Testis (tissue), 2 donors: ENCODE results near the gene ANXA1.

ENCODE experiments used
- CTCF ChIP-seq, 3 experiments: fragments of 450-650 bp in 2 of 3; fragments of 200-600 bp in 1 of 3; sonication (generic) in 1 of 3; IDR thresholded peaks; one replicate each; pipeline ENCODE4 v1.5.1; 2016 to 2019; ENCODE audit warnings: antibody characterized with exemption in 3 of 3, mild to moderate bottlenecking in 2 of 3, moderate library complexity in 1 of 3
- POLR2A ChIP-seq: fragments of 450-650 bp; IDR thresholded peaks from one replicate; pipeline ENCODE4 v1.6.1; 2017; ENCODE audit warnings: antibody characterized with exemption, mild to moderate bottlenecking, moderate library complexity

- TF ChIP-seq CTCF (IDR thresholded peaks at IDR 0.05) = peak in 2 of 3 experiments; percentile 23 to 69
- TF ChIP-seq POLR2A = no peak
Observed at GRCh38 chr9:73200694-73201452, 49.2 kb downstream of the ANXA1 start.
